Umbilical cord (tissue), 2 donors: ENCODE results near the gene LYPLAL1. TPM values are rescaled to one million over a fixed set of nuclear protein-coding genes. Genes with fewer than 3 reads are reported as not detected.
"Not testable (repeated sequence)": the region's sequence is repeated elsewhere in the genome, so short reads cannot be mapped to it uniquely, and the experiment has no call there.

Experiments used
- DNase-seq: peaks from one replicate; pipeline ENCODE4 v3.0.0-alpha.2; 2015; ENCODE audit warnings: low spot score
- total RNA-seq: library from RNA; depleted of rRNA; stranded (reverse); fragments of >200 nt; gene quantifications from one replicate; pipeline ENCODE4 v1.2.3, GENCODE V29; 2014; ENCODE audit warnings: low replicate concordance; ENCODE audit not compliant: insufficient read depth

LYPLAL1 gene
- total RNA-seq, 1 donor from 2014 or later: 40.2 TPM

- DNase-seq: no peak
Observed at GRCh38 chr1:219209578-219209977, 35.9 kb downstream of the LYPLAL1 start.

- DNase-seq: no peak
Observed at GRCh38 chr1:219210067-219210466, 36.4 kb downstream of the LYPLAL1 start.

- no peak for DNase-seq
Observed at GRCh38 chr1:219215477-219215876, 41.8 kb downstream of the LYPLAL1 start.

GRCh38 chr1:219220945-219221344 is 47.3 kb downstream of the LYPLAL1 start:
- DNase-seq: no peak

- DNase-seq: no peak
Observed at GRCh38 chr1:219223496-219223895, 49.8 kb downstream of the LYPLAL1 start.

GRCh38 chr1:219226196-219226595 is 52.5 kb downstream of the LYPLAL1 start:
- no peak for DNase-seq

GRCh38 chr1:219227360-219228057 is 53.8 kb downstream of the LYPLAL1 start:
- no peak for DNase-seq

- no peak for DNase-seq
Observed at GRCh38 chr1:219228058-219228419, 54.4 kb downstream of the LYPLAL1 start.

- no peak for DNase-seq
Observed at GRCh38 chr1:219232890-219233289, 59.2 kb downstream of the LYPLAL1 start.

GRCh38 chr1:219235903-219236481 is 62.3 kb downstream of the LYPLAL1 start:
- no peak for DNase-seq

- no peak for DNase-seq
Observed at GRCh38 chr1:219236933-219237610, 63.4 kb downstream of the LYPLAL1 start.

GRCh38 chr1:219239518-219239917 is 65.8 kb downstream of the LYPLAL1 start:
- DNase-seq: no peak

GRCh38 chr1:219244864-219245263 is 71.2 kb downstream of the LYPLAL1 start:
- no peak for DNase-seq

GRCh38 chr1:219247441-219247840 is 73.8 kb downstream of the LYPLAL1 start:
- DNase-seq: no peak

- DNase-seq: not testable (repeated sequence)
Observed at GRCh38 chr1:219250468-219250867, 76.8 kb downstream of the LYPLAL1 start.

GRCh38 chr1:219257751-219258150 is 84.1 kb downstream of the LYPLAL1 start:
- DNase-seq: no peak

GRCh38 chr1:219261454-219261853 is 87.8 kb downstream of the LYPLAL1 start:
- DNase-seq: no peak
